ENCODE measurements around the gene CREG2. TPM values are rescaled to one million over a fixed set of nuclear protein-coding genes. Genes with fewer than 3 reads are reported as not detected.

The CREG2 gene
- total and polyA plus RNA-seq, 4 donors, result 8.1 to 48.5 (median 29.5) TPM

- whole genome bisulfite sequencing (ENCODE audit: insufficient coverage), result 89% methylated on average over 15 of the region's 15 CpGs
- DNase-seq (ENCODE audit: low read depth in 4 of 6, low spot score in 6 of 6), result no peak
- Histone ChIP-seq H3K4me3 (ENCODE audit: low read depth, low read length) (no peak overlapping the region), H3K27me3 (ENCODE audit: control insufficient read depth, insufficient read depth, low read length) (no peaks in the 10 kb centered on the region), H3K4me1 (ENCODE audit: control insufficient read depth, insufficient read depth, low read length) (peaks cover 11% of the 10 kb centered on the region), H3K9me3 (ENCODE audit: control insufficient read depth, insufficient read depth, low read length) (no peaks in the 10 kb centered on the region), H3K27ac (ENCODE audit: low read depth, low read length) (no peak overlapping the region), H3K36me3 (ENCODE audit: control insufficient read depth, insufficient read depth, low read length) (no peaks in the 10 kb centered on the region)
Observed at GRCh38 chr2:101342625-101343008, 44.7 kb downstream of the CREG2 start.

GRCh38 chr2:101341901-101342624 lies 45.2 kb downstream of the CREG2 start:
- Histone ChIP-seq H3K27me3 (ENCODE audit: control insufficient read depth, insufficient read depth, low read length) (no peaks in the 10 kb centered on the region), H3K36me3 (ENCODE audit: control insufficient read depth, insufficient read depth, low read length) (no peaks in the 10 kb centered on the region), H3K4me1 (ENCODE audit: control insufficient read depth, insufficient read depth, low read length) (peaks cover 11% of the 10 kb centered on the region), H3K27ac (ENCODE audit: low read depth, low read length) (no peak overlapping the region), H3K9me3 (ENCODE audit: control insufficient read depth, insufficient read depth, low read length) (no peaks in the 10 kb centered on the region), H3K4me3 (ENCODE audit: low read depth, low read length) (no peak overlapping the region)
- 64% methylated on average over 21 of the region's 21 CpGs for WGBS (ENCODE audit: insufficient coverage)
- peak; percentile 28 to 90 (median 60) for DNase-seq (ENCODE audit: low read depth in 4 of 6, low spot score in 6 of 6)

GRCh38 chr2:101341421-101341820 lies 45.9 kb downstream of the CREG2 start:
- no CpG with 5 or more reads among the region's 7 CpGs for WGBS (ENCODE audit: insufficient coverage)

GRCh38 chr2:101340141-101340551 lies 47.2 kb downstream of the CREG2 start:
- Histone ChIP-seq H3K27ac (ENCODE audit: low read depth, low read length) (no peak overlapping the region), H3K4me3 (ENCODE audit: low read depth, low read length) (no peak overlapping the region), H3K27me3 (ENCODE audit: control insufficient read depth, insufficient read depth, low read length) (no peaks in the 10 kb centered on the region), H3K9me3 (ENCODE audit: control insufficient read depth, insufficient read depth, low read length) (no peaks in the 10 kb centered on the region), H3K36me3 (ENCODE audit: control insufficient read depth, insufficient read depth, low read length) (no peaks in the 10 kb centered on the region), H3K4me1 (ENCODE audit: control insufficient read depth, insufficient read depth, low read length) (peaks cover 11% of the 10 kb centered on the region)
- no peak for DNase-seq (ENCODE audit: low read depth in 4 of 6, low spot score in 6 of 6)
- WGBS (ENCODE audit: insufficient coverage), result 80% methylated on average over 1 of the region's 1 CpG

More at GRCh38 chr2:101341421-101341820, 45.9 kb downstream of the CREG2 start:
- no peaks in the 10 kb centered on the region for H3K27me3 ChIP-seq (ENCODE audit: control insufficient read depth, insufficient read depth, low read length)
- no peaks in the 10 kb centered on the region for H3K36me3 ChIP-seq (ENCODE audit: control insufficient read depth, insufficient read depth, low read length)
- H3K4me1 ChIP-seq (ENCODE audit: control insufficient read depth, insufficient read depth, low read length), result peaks cover 11% of the 10 kb centered on the region
- no peaks in the 10 kb centered on the region for H3K9me3 ChIP-seq (ENCODE audit: control insufficient read depth, insufficient read depth, low read length)
- H3K27ac ChIP-seq (ENCODE audit: low read depth, low read length), result no peak overlapping the region
- no peak for DNase-seq (ENCODE audit: low read depth in 4 of 6, low spot score in 6 of 6)
- no peak overlapping the region for H3K4me3 ChIP-seq (ENCODE audit: low read depth, low read length)

- H3K27me3 ChIP-seq (ENCODE audit: control insufficient read depth, insufficient read depth, low read length), result no peaks in the 10 kb centered on the region
- DNase-seq (ENCODE audit: low read depth in 4 of 6, low spot score in 6 of 6), result no peak
- peaks cover 10% of the 10 kb centered on the region for H3K4me1 ChIP-seq (ENCODE audit: control insufficient read depth, insufficient read depth, low read length)
- no peak overlapping the region for H3K27ac ChIP-seq (ENCODE audit: low read depth, low read length)
- no peaks in the 10 kb centered on the region for H3K36me3 ChIP-seq (ENCODE audit: control insufficient read depth, insufficient read depth, low read length)
- 33% methylated on average over 1 of the region's 4 CpGs for WGBS (ENCODE audit: insufficient coverage)
- no peak overlapping the region for H3K4me3 ChIP-seq (ENCODE audit: low read depth, low read length)
- H3K9me3 ChIP-seq (ENCODE audit: control insufficient read depth, insufficient read depth, low read length), result no peaks in the 10 kb centered on the region
Observed at GRCh38 chr2:101339266-101339880, 47.9 kb downstream of the CREG2 start.

GRCh38 chr2:101337877-101338276 lies 49.4 kb downstream of the CREG2 start:
- no peak overlapping the region for H3K27ac ChIP-seq (ENCODE audit: low read depth, low read length)
- peaks cover 5% of the 10 kb centered on the region for H3K4me1 ChIP-seq (ENCODE audit: control insufficient read depth, insufficient read depth, low read length)
- no peaks in the 10 kb centered on the region for H3K27me3 ChIP-seq (ENCODE audit: control insufficient read depth, insufficient read depth, low read length)
- WGBS (ENCODE audit: insufficient coverage), result no CpG with 5 or more reads among the region's 2 CpGs
- no peak overlapping the region for H3K4me3 ChIP-seq (ENCODE audit: low read depth, low read length)
- H3K36me3 ChIP-seq (ENCODE audit: control insufficient read depth, insufficient read depth, low read length), result no peaks in the 10 kb centered on the region
- no peak for DNase-seq (ENCODE audit: low read depth in 4 of 6, low spot score in 6 of 6)
- H3K9me3 ChIP-seq (ENCODE audit: control insufficient read depth, insufficient read depth, low read length), result no peaks in the 10 kb centered on the region

- H3K9me3 ChIP-seq (ENCODE audit: control insufficient read depth, insufficient read depth, low read length), result no peaks in the 10 kb centered on the region
- no peak overlapping the region for H3K27ac ChIP-seq (ENCODE audit: low read depth, low read length)
- 66% methylated on average over 4 of the region's 5 CpGs for WGBS (ENCODE audit: insufficient coverage)
- DNase-seq (ENCODE audit: low read depth in 4 of 6, low spot score in 6 of 6), result no peak
- no peaks in the 10 kb centered on the region for H3K36me3 ChIP-seq (ENCODE audit: control insufficient read depth, insufficient read depth, low read length)
- no peak overlapping the region for H3K4me3 ChIP-seq (ENCODE audit: low read depth, low read length)
- peaks cover 8% of the 10 kb centered on the region for H3K4me1 ChIP-seq (ENCODE audit: control insufficient read depth, insufficient read depth, low read length)
- H3K27me3 ChIP-seq (ENCODE audit: control insufficient read depth, insufficient read depth, low read length), result no peaks in the 10 kb centered on the region
Observed at GRCh38 chr2:101332885-101333766, 54.2 kb downstream of the CREG2 start.

GRCh38 chr2:101331202-101331601 lies 56.1 kb downstream of the CREG2 start:
- WGBS (ENCODE audit: insufficient coverage), result 100% methylated on average over 1 of the region's 2 CpGs
- no peak for DNase-seq (ENCODE audit: low read depth in 4 of 6, low spot score in 6 of 6)
- no peaks in the 10 kb centered on the region for H3K36me3 ChIP-seq (ENCODE audit: control insufficient read depth, insufficient read depth, low read length)
- H3K27me3 ChIP-seq (ENCODE audit: control insufficient read depth, insufficient read depth, low read length), result no peaks in the 10 kb centered on the region
- H3K4me3 ChIP-seq (ENCODE audit: low read depth, low read length), result no peak overlapping the region
- H3K4me1 ChIP-seq (ENCODE audit: control insufficient read depth, insufficient read depth, low read length), result peaks cover 8% of the 10 kb centered on the region
- no peaks in the 10 kb centered on the region for H3K9me3 ChIP-seq (ENCODE audit: control insufficient read depth, insufficient read depth, low read length)
- peak overlapping the region; percentile 49 for H3K27ac ChIP-seq (ENCODE audit: low read depth, low read length)

GRCh38 chr2:101330253-101330933 lies 56.9 kb downstream of the CREG2 start:
- peaks cover 8% of the 10 kb centered on the region for H3K4me1 ChIP-seq (ENCODE audit: control insufficient read depth, insufficient read depth, low read length)
- H3K27me3 ChIP-seq (ENCODE audit: control insufficient read depth, insufficient read depth, low read length), result no peaks in the 10 kb centered on the region
- DNase-seq (ENCODE audit: low read depth in 4 of 6, low spot score in 6 of 6), result peak in 1 of 6 donors; percentile 40
- WGBS (ENCODE audit: insufficient coverage), result 33% methylated on average over 8 of the region's 12 CpGs
- no peak overlapping the region for H3K4me3 ChIP-seq (ENCODE audit: low read depth, low read length)
- H3K9me3 ChIP-seq (ENCODE audit: control insufficient read depth, insufficient read depth, low read length), result peaks cover 2% of the 10 kb centered on the region
- no peaks in the 10 kb centered on the region for H3K36me3 ChIP-seq (ENCODE audit: control insufficient read depth, insufficient read depth, low read length)
- H3K27ac ChIP-seq (ENCODE audit: low read depth, low read length), result peak overlapping the region; percentile 49
